Uterus (tissue), 4 donors: Measurements from ENCODE around the gene SSH2. TPM values are rescaled to one million over a fixed set of nuclear protein-coding genes. Genes with fewer than 3 reads are reported as not detected.

Experiments
- DNase-seq, 2 donors: peaks; one replicate each; pipeline ENCODE4 v3.0.0-alpha.2; 2019 to 2020
- H3K27ac ChIP-seq, 2 donors: fragments of 200-600 bp; sonication (generic); 1 replicate in 1 of 2; 2 replicates in 1 of 2; pipeline ENCODE4 v1.5.1; 2016 to 2018
- H3K27me3 ChIP-seq, 2 donors: fragments of 200-600 bp; sonication (generic); one replicate each; pipeline ENCODE4 v1.5.1; 2018 to 2019; ENCODE audit warnings: control low read depth in 1 of 2
- H3K36me3 ChIP-seq, 2 donors: fragments of 200-600 bp; sonication (generic); one replicate each; pipeline ENCODE4 v1.5.1; 2019; ENCODE audit warnings: control low read depth in 1 of 2
- H3K4me1 ChIP-seq, 2 donors: fragments of 200-600 bp; sonication (generic); one replicate each; pipeline ENCODE4 v1.5.1; 2018 to 2019; ENCODE audit warnings: control low read depth in 1 of 2
- H3K4me3 ChIP-seq, 2 donors: fragments of 200-600 bp; sonication (generic); 1 replicate in 1 of 2; 2 replicates in 1 of 2; pipeline ENCODE4 v1.5.1; 2018 to 2019; ENCODE audit warnings: mild to moderate bottlenecking in 1 of 2
- H3K9me3 ChIP-seq, 2 donors: fragments of 200-600 bp; sonication (generic); one replicate each; pipeline ENCODE4 v1.5.1; 2019; ENCODE audit warnings: control low read depth in 1 of 2
- CTCF ChIP-seq, 4 experiments: fragments of 200-600 bp in 2 of 4; fragments of 450-650 bp in 2 of 4; sonication (generic) in 2 of 4; IDR thresholded peaks; one replicate each; pipeline ENCODE4 v1.5.1; 2016 to 2019; ENCODE audit warnings: antibody characterized with exemption in 4 of 4, mild to moderate bottlenecking in 2 of 4, moderate library complexity in 1 of 4
- POLR2A ChIP-seq, 2 donors: fragments of 450-650 bp; IDR thresholded peaks; one replicate each; pipeline ENCODE4 v1.6.1; 2016; ENCODE audit warnings: antibody characterized with exemption in 2 of 2, mild to moderate bottlenecking in 1 of 2, moderate library complexity in 1 of 2
- intact Hi-C: fragments of 100-400 bp; cut with DNase I; formaldehyde crosslinking; loops from one replicate; pipeline ENCODE4 v1.15.1; 2023; ENCODE audit warnings: low total_unique reads
- total RNA-seq, 4 donors: library from RNA; depleted of rRNA in 3 of 4; stranded (reverse); fragments of >200 nt in 3 of 4; gene quantifications; one replicate each; pipeline versions ENCODE4 v1.1.0 to v1.2.4, GENCODE V29; 2014 to 2023
- donor health status: DM: yes; HTN: yes; CAD: no.

SSH2 gene
- total RNA-seq, 4 donors from 2014 or later, result 6.9 to 36.9 (median 11.5) TPM

DNA sequence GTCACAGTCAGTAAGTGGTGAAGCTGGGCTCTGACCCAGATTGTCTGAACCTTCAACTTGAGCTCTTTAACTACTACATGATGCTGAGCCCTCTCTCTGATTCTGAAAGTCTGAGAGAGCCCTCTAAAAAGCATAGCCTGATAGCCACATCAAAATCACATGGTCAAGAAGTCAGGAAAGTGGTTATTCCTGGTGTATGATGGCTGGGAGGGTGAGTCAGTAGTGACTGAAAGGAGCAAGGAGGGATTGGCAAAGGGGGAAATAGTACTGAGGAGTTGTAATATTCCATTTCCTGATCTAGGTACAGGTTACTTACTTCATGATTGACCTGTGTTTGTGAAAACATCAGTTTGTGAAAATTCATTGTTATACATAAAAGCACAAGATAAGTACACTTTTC is 89.1 kb downstream of the SSH2 start:
- Histone ChIP-seq H3K36me3 (no peaks in the 10 kb centered on the region), H3K27ac (no peak overlapping the region), H3K27me3 (no peaks in the 10 kb centered on the region), H3K4me1 (no peaks in the 10 kb centered on the region), H3K4me3 (no peak overlapping the region), H3K9me3 (no peaks in the 10 kb centered on the region)
- intact Hi-C loops, result no loop called here
- TF ChIP-seq POLR2A (IDR thresholded peaks at IDR 0.05) (no peak), CTCF (IDR thresholded peaks at IDR 0.05) (no peak)
- DNase-seq, result no peak

- H3K4me1 ChIP-seq, result no peaks in the 10 kb centered on the region
- intact Hi-C loops, result no loop called here
Observed at GRCh38 chr17:29839656-29840055, 90.4 kb downstream of the SSH2 start.

GRCh38 chr17:29838961-29839360 is 91.1 kb downstream of the SSH2 start:
- no peaks in the 10 kb centered on the region for H3K4me1 ChIP-seq
- no peaks in the 10 kb centered on the region for H3K27me3 ChIP-seq
- H3K9me3 ChIP-seq, result no peaks in the 10 kb centered on the region
- no peak overlapping the region for H3K4me3 ChIP-seq
- intact Hi-C loops, result no loop called here
- no peak for DNase-seq
- no peaks in the 10 kb centered on the region for H3K36me3 ChIP-seq
- no peak for TF ChIP-seq POLR2A (IDR thresholded peaks at IDR 0.05)
- TF ChIP-seq CTCF (IDR thresholded peaks at IDR 0.05), result no peak
- no peak overlapping the region for H3K27ac ChIP-seq

More at GRCh38 chr17:29839656-29840055, 90.4 kb downstream of the SSH2 start:
- no peak for DNase-seq
- no peaks in the 10 kb centered on the region for H3K36me3 ChIP-seq
- no peaks in the 10 kb centered on the region for H3K27me3 ChIP-seq
- no peak overlapping the region for H3K4me3 ChIP-seq
- no peaks in the 10 kb centered on the region for H3K9me3 ChIP-seq
- no peak overlapping the region for H3K27ac ChIP-seq
- no peak for TF ChIP-seq POLR2A (IDR thresholded peaks at IDR 0.05)
- no peak for TF ChIP-seq CTCF (IDR thresholded peaks at IDR 0.05)

- DNase-seq, result no peak
- H3K4me1 ChIP-seq, result no peaks in the 10 kb centered on the region
- no peak for TF ChIP-seq POLR2A (IDR thresholded peaks at IDR 0.05)
- TF ChIP-seq CTCF (IDR thresholded peaks at IDR 0.05), result no peak
- intact Hi-C loops, result no loop called here
- H3K36me3 ChIP-seq, result no peaks in the 10 kb centered on the region
- H3K27me3 ChIP-seq, result no peaks in the 10 kb centered on the region
- H3K4me3 ChIP-seq, result no peak overlapping the region
- no peak overlapping the region for H3K27ac ChIP-seq
- H3K9me3 ChIP-seq, result no peaks in the 10 kb centered on the region
Observed at GRCh38 chr17:29837531-29837930, 92.5 kb downstream of the SSH2 start.

DNA sequence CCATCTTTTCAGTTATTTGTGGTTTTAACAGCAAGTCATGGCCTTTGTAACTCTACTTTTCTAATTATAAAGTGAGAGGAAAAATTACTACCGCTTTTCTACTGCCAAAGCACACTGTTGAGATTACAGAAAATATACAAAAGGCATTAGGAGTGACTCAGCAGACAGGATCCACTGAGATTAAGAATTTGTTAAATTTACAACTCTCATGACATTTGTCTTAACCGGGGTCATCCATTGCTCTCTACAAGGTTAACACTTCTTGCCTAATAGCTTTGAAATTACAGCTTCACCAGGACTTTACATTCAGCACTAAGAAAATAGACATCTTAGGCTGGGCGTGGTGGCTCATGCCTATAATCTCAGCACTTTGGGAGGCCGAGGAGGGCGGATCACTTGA is 93.4 kb downstream of the SSH2 start:
- intact Hi-C loops, result no loop called here
- H3K9me3 ChIP-seq, result no peaks in the 10 kb centered on the region
- no peak for DNase-seq
- TF ChIP-seq CTCF (IDR thresholded peaks at IDR 0.05), result no peak
- TF ChIP-seq POLR2A (IDR thresholded peaks at IDR 0.05), result no peak
- H3K27me3 ChIP-seq, result no peaks in the 10 kb centered on the region
- no peaks in the 10 kb centered on the region for H3K36me3 ChIP-seq
- H3K4me3 ChIP-seq, result no peak overlapping the region
- H3K27ac ChIP-seq, result no peak overlapping the region
- H3K4me1 ChIP-seq, result no peaks in the 10 kb centered on the region
